Stimulated activated CD4-positive, alpha-beta T cell treated with anti-CD3 and anti-CD28 coated beads, TNF-alpha, amount 100 ng/mL, for 4 hours (primary cell): ENCODE data around the gene CFAP300.

Experiments
- DNase-seq, 3 experiments: peaks; one replicate each; pipeline ENCODE4 v3.0.0-alpha.2; 2020; ENCODE audit warnings: low read depth in 3 of 3

The CFAP300 gene

GRCh38 chr11:102071497-102072472 is 24.5 kb downstream of the CFAP300 start:
- DNase-seq = no peak

- no peak for DNase-seq
Observed at GRCh38 chr11:102073253-102073652, 26.0 kb downstream of the CFAP300 start.

GRCh38 chr11:102079625-102080024 is 32.4 kb downstream of the CFAP300 start:
- no peak for DNase-seq

- no peak for DNase-seq
Observed at GRCh38 chr11:102081313-102081712, 34.1 kb downstream of the CFAP300 start.

GRCh38 chr11:102085864-102086551 is 38.8 kb downstream of the CFAP300 start:
- DNase-seq = no peak

GRCh38 chr11:102097186-102097585 is 49.9 kb downstream of the CFAP300 start:
- no peak for DNase-seq

- no peak for DNase-seq
Observed at GRCh38 chr11:102099755-102100154, 52.5 kb downstream of the CFAP300 start.

GRCh38 chr11:102108734-102109440 is 61.6 kb downstream of the CFAP300 start:
- no peak for DNase-seq

- DNase-seq = peak; percentile 30 to 52 (median 48)
Observed at GRCh38 chr11:102109896-102110760, 62.9 kb downstream of the CFAP300 start, which contains the start of gene YAP1. Gene YAP1 (plus strand): TSS chr11:102110447. CDS start chr11:102110849, 402 bp downstream.

- DNase-seq = no peak
Observed at GRCh38 chr11:102110761-102111010, 63.4 kb downstream of the CFAP300 start.

GRCh38 chr11:102111011-102111786 is 64.0 kb downstream of the CFAP300 start:
- peak in 1 of 3 experiments; percentile 4 for DNase-seq

GRCh38 chr11:102111787-102112508 is 64.7 kb downstream of the CFAP300 start:
- DNase-seq = no peak

- no peak for DNase-seq
Observed at GRCh38 chr11:102112509-102112821, 65.2 kb downstream of the CFAP300 start.

GRCh38 chr11:102114032-102114431 is 66.8 kb downstream of the CFAP300 start:
- DNase-seq = no peak

GRCh38 chr11:102115557-102115956 is 68.3 kb downstream of the CFAP300 start:
- no peak for DNase-seq

GRCh38 chr11:102116453-102117205 is 69.4 kb downstream of the CFAP300 start:
- no peak for DNase-seq

- no peak for DNase-seq
Observed at GRCh38 chr11:102117472-102118113, 70.4 kb downstream of the CFAP300 start.

- DNase-seq = no peak
Observed at GRCh38 chr11:102118937-102119336, 71.7 kb downstream of the CFAP300 start.

- DNase-seq = no peak
Observed at GRCh38 chr11:102119997-102120396, 72.8 kb downstream of the CFAP300 start.
